ENCODE data around the gene STRN.

- no peak for TF ChIP-seq CTCF (IDR thresholded peaks at IDR 0.05)
- TF ChIP-seq POLR2A (IDR thresholded peaks at IDR 0.05), result no peak
- no peak for TF ChIP-seq POLR2AphosphoS5 (IDR thresholded peaks at IDR 0.05)
Measured at GRCh38 chr2:36831185-36831584, 135.2 kb downstream of the STRN start.

Measured in breast epithelium (tissue), 3 donors.